Muscle layer of colon (tissue), 2 donors: ENCODE data around the gene ACOXL.

Experiments
- H3K27ac ChIP-seq: one replicate; pipeline ENCODE4 v1.7.0; 2013; ENCODE audit warnings: low read depth, mild to moderate bottlenecking, low read length, moderate library complexity
- H3K27me3 ChIP-seq, 2 donors: one replicate each; pipeline ENCODE4 v1.7.0; 2013; ENCODE audit warnings: low read length in 2 of 2, mild to moderate bottlenecking in 2 of 2; ENCODE audit not compliant: insufficient read depth in 2 of 2, control insufficient read depth in 1 of 2
- H3K36me3 ChIP-seq: one replicate; pipeline ENCODE4 v1.7.0; 2013; ENCODE audit warnings: mild to moderate bottlenecking, low read length; ENCODE audit not compliant: insufficient read depth
- H3K4me1 ChIP-seq: one replicate; pipeline ENCODE4 v1.7.0; 2013; ENCODE audit warnings: mild to moderate bottlenecking, low read length; ENCODE audit not compliant: insufficient read depth
- H3K4me3 ChIP-seq, 2 donors: one replicate each; pipeline ENCODE4 v1.7.0; 2013; ENCODE audit warnings: low read length in 2 of 2, low read depth in 1 of 2, mild to moderate bottlenecking in 1 of 2, moderate library complexity in 1 of 2
- H3K9ac ChIP-seq: one replicate; pipeline ENCODE4 v1.7.0; 2013; ENCODE audit warnings: low read length
- H3K9me3 ChIP-seq: one replicate; pipeline ENCODE4 v1.7.0; 2013; ENCODE audit warnings: mild to moderate bottlenecking, low read length
- donor health status: abdominal sarcoma.
- donor health status: Adenocarcinoma of cecum.

The ACOXL gene

DNA sequence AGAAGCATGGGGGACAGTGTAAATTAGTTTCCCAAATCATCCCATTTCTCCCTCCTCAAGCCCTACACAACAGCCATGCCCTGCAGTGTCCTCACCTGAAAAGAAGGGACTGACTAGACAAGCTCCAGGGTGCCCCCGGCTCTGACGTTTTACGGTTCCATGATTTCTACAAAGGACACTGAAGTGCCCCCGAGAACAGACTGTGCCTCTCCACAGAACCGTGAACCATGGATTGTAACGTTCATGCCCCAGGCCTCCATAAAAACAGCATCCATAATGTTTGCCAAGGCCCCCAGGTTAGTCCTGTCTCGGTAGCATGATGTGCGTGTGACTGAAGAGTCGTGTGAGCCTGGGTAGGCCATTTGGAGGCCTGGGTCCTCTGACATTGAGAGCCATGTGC lies 7.0 kb upstream of the ACOXL start:
- Histone ChIP-seq H3K27me3 (no peaks in the 10 kb centered on the region), H3K27ac (no peak overlapping the region), H3K9me3 (no peaks in the 10 kb centered on the region), H3K9ac (no peak overlapping the region), H3K4me1 (no peaks in the 10 kb centered on the region), H3K4me3 (no peak overlapping the region), H3K36me3 (no peaks in the 10 kb centered on the region)

DNA sequence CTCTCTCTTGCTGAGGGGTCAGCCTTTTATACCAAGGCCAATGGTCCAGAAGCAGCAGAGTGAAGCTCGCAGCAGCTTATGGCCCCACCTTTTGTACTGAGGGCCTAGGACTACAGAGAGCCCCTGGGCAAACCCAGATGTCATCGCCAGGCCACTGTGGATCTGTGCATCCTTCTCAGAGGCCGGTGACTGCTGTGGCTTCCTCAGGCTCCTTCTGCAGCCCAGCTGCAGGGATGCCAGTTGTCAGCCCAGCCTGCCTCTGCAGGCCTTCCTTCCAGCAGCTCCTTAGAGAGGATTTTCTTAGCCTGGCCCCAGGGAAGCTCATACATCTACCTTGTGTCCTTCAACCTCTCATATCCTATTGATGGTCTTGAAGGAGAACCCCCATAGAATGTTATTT lies 6.5 kb upstream of the ACOXL start:
- no peaks in the 10 kb centered on the region for H3K9me3 ChIP-seq
- no peak overlapping the region for H3K4me3 ChIP-seq
- H3K9ac ChIP-seq, result no peak overlapping the region
- H3K27ac ChIP-seq, result no peak overlapping the region
- no peaks in the 10 kb centered on the region for H3K4me1 ChIP-seq
- no peaks in the 10 kb centered on the region for H3K27me3 ChIP-seq
- no peaks in the 10 kb centered on the region for H3K36me3 ChIP-seq

DNA sequence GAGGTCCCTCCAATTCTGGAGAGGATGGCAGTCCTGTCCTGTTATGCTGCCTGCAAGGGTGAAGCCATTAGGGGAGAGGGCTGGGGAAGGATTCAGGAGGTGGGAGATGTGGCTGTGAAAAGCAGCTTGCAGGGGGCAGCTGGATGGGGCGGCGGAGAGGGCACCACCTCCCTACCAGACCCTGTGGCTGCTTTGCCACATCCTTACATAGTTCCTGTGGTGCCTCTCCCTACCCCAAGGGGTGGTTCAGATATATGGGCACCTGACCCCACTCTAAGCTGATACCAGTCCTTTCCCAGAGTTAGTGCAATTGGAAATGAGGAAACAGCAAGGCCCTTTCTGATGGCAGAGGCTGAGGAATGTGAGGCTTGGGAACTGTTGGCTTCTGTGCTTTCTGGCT lies 6.1 kb upstream of the ACOXL start:
- H3K27me3 ChIP-seq, result no peaks in the 10 kb centered on the region
- no peak overlapping the region for H3K4me3 ChIP-seq
- H3K36me3 ChIP-seq, result no peaks in the 10 kb centered on the region
- H3K9ac ChIP-seq, result no peak overlapping the region
- no peaks in the 10 kb centered on the region for H3K9me3 ChIP-seq
- H3K4me1 ChIP-seq, result no peaks in the 10 kb centered on the region
- H3K27ac ChIP-seq, result no peak overlapping the region

GRCh38 chr2:110727923-110728322 lies 4.5 kb upstream of the ACOXL start:
- H3K4me1 ChIP-seq, result peaks cover 2% of the 10 kb centered on the region
- H3K9ac ChIP-seq, result no peak overlapping the region
- H3K27ac ChIP-seq, result no peak overlapping the region
- no peak overlapping the region for H3K4me3 ChIP-seq
- no peaks in the 10 kb centered on the region for H3K9me3 ChIP-seq
- peaks cover 7 to 13% of the 10 kb centered on the region in 2 donors for H3K27me3 ChIP-seq
- no peaks in the 10 kb centered on the region for H3K36me3 ChIP-seq

DNA sequence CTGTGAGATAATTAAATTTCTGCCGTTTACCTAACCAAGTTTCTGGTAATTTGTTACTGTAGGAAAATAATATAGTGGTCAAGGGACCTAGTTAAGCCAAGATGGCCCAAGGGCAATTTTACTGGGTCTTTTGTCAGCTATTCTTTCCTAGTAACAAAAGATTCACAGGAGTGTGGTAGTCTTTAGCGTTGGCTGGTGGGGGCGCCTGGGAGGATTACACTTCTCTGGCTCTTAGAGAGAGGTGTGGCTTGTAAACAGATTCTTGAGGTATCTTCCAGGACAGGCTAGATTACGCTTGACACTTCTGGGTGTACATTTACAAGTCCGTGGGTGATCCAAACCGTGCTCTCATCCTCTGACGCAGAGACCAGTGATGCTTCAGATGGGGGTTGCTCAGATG lies 3.3 kb upstream of the ACOXL start:
- Histone ChIP-seq H3K4me3 (no peak overlapping the region), H3K9ac (no peak overlapping the region), H3K36me3 (no peaks in the 10 kb centered on the region), H3K27ac (no peak overlapping the region), H3K27me3 (peaks cover 15 to 16% of the 10 kb centered on the region in 2 donors), H3K4me1 (peaks cover 6% of the 10 kb centered on the region), H3K9me3 (no peaks in the 10 kb centered on the region)

DNA sequence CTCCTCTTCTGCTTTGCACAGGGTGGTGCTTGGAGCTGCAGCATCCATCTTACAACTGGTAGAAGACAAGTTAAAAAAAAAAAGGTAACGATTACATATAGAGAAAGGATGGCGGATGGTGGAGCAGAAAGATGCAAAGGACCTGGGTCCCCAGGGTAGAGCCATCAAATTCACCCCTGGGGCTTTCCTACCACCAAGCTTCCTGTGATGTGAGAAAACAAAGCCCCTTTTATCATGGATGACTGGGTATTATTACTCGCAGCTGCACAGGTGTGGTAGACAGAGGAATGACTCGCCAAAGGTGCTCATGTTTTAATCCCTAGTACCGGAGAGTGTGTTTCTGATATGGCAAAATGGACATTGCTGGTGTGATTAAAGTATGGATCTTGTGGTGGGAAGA lies 1.3 kb upstream of the ACOXL start:
- Histone ChIP-seq H3K4me1 (peaks cover 6% of the 10 kb centered on the region), H3K27me3 (peaks cover 20 to 26% of the 10 kb centered on the region in 2 donors), H3K27ac (no peak overlapping the region), H3K9ac (no peak overlapping the region), H3K4me3 (no peak overlapping the region), H3K9me3 (no peaks in the 10 kb centered on the region), H3K36me3 (no peaks in the 10 kb centered on the region)

DNA sequence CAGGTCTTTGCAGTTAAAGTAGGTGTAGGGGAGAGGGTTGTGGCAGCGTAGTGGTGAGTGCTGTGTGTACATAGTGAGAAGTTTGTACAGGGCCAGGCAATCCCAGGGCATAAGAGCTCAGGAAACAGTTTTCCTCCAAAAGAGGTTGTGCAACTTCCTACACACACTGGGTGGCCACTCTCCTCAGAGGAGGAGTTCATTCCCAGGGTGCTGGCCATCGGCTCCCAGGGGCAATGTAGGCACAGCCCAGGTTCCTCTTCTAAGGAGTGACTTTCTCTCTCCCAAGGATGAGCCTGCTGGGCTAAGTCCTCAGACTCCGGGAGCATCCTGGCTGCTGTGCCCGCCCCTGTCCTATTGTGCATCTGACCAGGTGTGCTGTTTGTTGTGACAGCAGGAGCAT lies 3.0 kb downstream of the ACOXL start:
- no peak overlapping the region for H3K27ac ChIP-seq
- no peak overlapping the region for H3K9ac ChIP-seq
- H3K4me3 ChIP-seq, result no peak overlapping the region
- no peaks in the 10 kb centered on the region for H3K36me3 ChIP-seq
- H3K9me3 ChIP-seq, result peaks cover 3% of the 10 kb centered on the region
- H3K27me3 ChIP-seq, result peaks cover 20 to 26% of the 10 kb centered on the region in 2 donors
- H3K4me1 ChIP-seq, result peaks cover 6% of the 10 kb centered on the region

GRCh38 chr2:110737783-110738182 lies 5.4 kb downstream of the ACOXL start:
- Histone ChIP-seq H3K36me3 (no peaks in the 10 kb centered on the region), H3K9me3 (peaks cover 3% of the 10 kb centered on the region), H3K4me1 (peaks cover 5% of the 10 kb centered on the region), H3K27ac (no peak overlapping the region), H3K4me3 (no peak overlapping the region), H3K9ac (no peak overlapping the region), H3K27me3 (peaks cover 14% of the 10 kb centered on the region in 2 donors)

DNA sequence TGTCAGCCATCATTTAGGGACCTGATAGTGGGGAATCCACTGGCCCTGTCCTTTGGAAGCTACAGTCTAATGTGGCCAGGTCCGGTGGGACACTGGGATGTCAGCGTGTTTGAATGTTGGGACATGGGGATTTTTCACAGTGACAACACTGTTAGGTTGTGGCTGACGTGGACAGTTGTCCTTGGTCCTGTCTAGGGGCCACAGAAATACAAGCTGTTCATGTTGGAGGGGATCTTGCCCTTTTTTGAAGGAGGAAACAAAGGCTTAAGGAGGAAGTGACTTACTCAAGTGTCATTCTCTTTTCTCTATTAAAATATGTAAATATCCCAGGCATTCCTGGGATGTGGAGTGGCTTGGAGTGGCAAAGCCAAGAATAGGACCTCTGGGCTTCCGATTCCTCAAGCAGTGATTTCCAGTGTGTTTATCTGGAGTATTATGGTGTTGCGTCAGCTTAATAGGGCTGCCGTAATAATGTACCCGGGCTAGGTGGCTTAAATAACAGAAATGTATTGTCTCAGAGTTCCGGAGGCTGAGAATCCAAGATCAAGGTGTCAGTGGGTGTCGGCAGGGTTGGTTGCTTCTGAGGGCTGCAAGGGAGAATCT lies 8.5 kb downstream of the ACOXL start:
- Histone ChIP-seq H3K9ac (no peak overlapping the region), H3K27me3 (peaks cover under 1% of the 10 kb centered on the region in 2 donors), H3K9me3 (peaks cover 3% of the 10 kb centered on the region), H3K36me3 (no peaks in the 10 kb centered on the region), H3K27ac (no peak overlapping the region), H3K4me3 (no peak overlapping the region), H3K4me1 (no peaks in the 10 kb centered on the region)

- Histone ChIP-seq H3K36me3 (no peaks in the 10 kb centered on the region), H3K27ac (no peak overlapping the region), H3K27me3 (no peaks in the 10 kb centered on the region), H3K9me3 (peaks cover 3% of the 10 kb centered on the region), H3K4me3 (no peak overlapping the region), H3K9ac (no peak overlapping the region), H3K4me1 (no peaks in the 10 kb centered on the region)
Measured at GRCh38 chr2:110741491-110741980, 9.2 kb downstream of the ACOXL start.

GRCh38 chr2:110742412-110742811 lies 10.0 kb downstream of the ACOXL start:
- Histone ChIP-seq H3K4me3 (no peak overlapping the region), H3K36me3 (no peaks in the 10 kb centered on the region), H3K27me3 (no peaks in the 10 kb centered on the region), H3K4me1 (no peaks in the 10 kb centered on the region), H3K27ac (no peak overlapping the region), H3K9ac (no peak overlapping the region), H3K9me3 (peaks cover 3% of the 10 kb centered on the region)

DNA sequence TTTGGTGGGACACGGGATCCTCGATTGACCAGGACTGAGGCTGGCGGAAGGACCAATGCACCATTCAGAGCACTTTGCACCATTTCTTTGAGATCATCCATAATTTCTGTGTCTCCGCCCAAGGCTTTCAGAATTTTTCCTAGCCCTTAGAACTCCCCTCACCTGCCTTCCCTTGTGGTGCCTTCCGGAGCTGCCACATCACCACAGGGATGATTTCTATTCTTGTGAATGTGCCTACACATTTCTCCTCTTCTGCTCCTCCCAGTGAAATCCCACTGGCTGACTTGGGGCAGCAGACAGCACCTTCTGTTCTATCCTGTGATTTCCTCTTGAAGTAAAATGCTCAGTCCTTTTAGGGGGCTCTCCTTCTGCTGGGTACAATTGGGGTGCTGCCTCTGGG lies 11.2 kb downstream of the ACOXL start:
- H3K9me3 ChIP-seq, result peaks cover 3% of the 10 kb centered on the region
- H3K4me1 ChIP-seq, result no peaks in the 10 kb centered on the region
- H3K36me3 ChIP-seq, result no peaks in the 10 kb centered on the region
- H3K27me3 ChIP-seq, result no peaks in the 10 kb centered on the region
- no peak overlapping the region for H3K4me3 ChIP-seq
- no peak overlapping the region for H3K27ac ChIP-seq
- no peak overlapping the region for H3K9ac ChIP-seq
